ENCODE data around the gene IGSF9. TPM values are rescaled to one million over a fixed set of nuclear protein-coding genes. Genes with fewer than 3 reads are reported as not detected.

Gene IGSF9
- total RNA-seq, 2 experiments from 2014 or later: not detected

DNA sequence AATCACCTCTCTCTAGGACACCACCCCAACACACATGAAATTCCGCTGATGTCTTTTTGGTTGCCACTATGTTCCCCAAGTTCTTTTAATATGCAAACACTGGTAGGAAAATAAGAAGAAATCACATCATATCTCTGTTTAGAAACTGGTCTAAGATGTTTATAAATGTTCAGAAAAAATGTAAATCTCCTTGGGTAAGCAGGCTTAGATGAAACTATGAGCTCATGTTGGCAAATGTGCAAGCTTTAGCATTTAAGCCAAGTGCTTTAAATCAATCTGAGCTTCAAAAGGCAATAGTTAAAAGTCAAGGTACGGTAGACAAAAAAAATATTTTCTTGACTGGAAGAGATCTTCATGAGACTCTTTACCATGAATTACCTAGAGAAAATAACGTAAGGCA is 33.8 kb upstream of the IGSF9 start:
- no peaks in the 10 kb centered on the region for H3K4me1 ChIP-seq (ENCODE audit: insufficient read depth, low read length)
- H3K27ac Mint-ChIP-seq: no peak overlapping the region
- no peaks in the 10 kb centered on the region for H3K36me3 ChIP-seq (ENCODE audit: insufficient read depth, low read length)
- no peak overlapping the region for H3K4me3 ChIP-seq (ENCODE audit: low read length)
- POLR2A ChIA-PET: interaction anchor here (0.6 kb wide), 1 partner anchor 295 kb away, joined by 4 read pairs; no protein-coding TSS in a partner anchor
- no peak overlapping the region for H3K4me3 Mint-ChIP-seq
- H3K27me3 Mint-ChIP-seq: peaks cover 48% of the 10 kb centered on the region
- no peaks in the 10 kb centered on the region for H3K4me1 Mint-ChIP-seq (ENCODE audit: low read depth)
- H3K9me3 ChIP-seq (ENCODE audit: control insufficient read depth in 1 of 2, insufficient read depth in 1 of 2, low read length in 2 of 2): no peaks in the 10 kb centered on the region
- CTCF ChIA-PET: no interaction called here
- H3K27ac ChIP-seq (ENCODE audit: low read depth in 1 of 2, low read length in 2 of 2): no peak overlapping the region
- H3K9me3 Mint-ChIP-seq: no peaks in the 10 kb centered on the region
- H3K36me3 Mint-ChIP-seq (ENCODE audit: low read depth): no peaks in the 10 kb centered on the region
- no peak for TF ChIP-seq CTCF (IDR thresholded peaks at IDR 0.05)
- intact Hi-C loops (cut with DNase I, micrococcal nuclease): no loop called here
- DNase-seq (no peak), ATAC-seq (ENCODE audit: poor library complexity) (no peak)
- H3K27me3 ChIP-seq (ENCODE audit: control insufficient read depth in 1 of 2, insufficient read depth in 2 of 2, low read length in 2 of 2): peaks cover 17 to 28% of the 10 kb centered on the region in 2 experiments

DNA sequence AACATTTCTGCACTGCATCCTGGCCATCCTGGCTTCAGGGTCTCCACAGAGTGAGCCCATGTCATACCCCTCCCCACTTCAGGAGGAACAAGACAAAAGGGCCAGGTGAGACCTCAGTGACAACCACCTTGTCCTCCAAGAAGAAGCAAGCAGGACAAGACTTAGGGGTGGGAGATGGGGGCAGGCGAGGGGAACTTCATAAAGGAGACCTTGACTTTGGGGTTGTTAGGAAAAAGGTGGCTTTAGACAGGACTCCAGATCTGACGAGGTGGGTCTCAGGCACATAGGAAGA is 32.6 kb upstream of the IGSF9 start:
- H3K36me3 ChIP-seq (ENCODE audit: insufficient read depth, low read length): no peaks in the 10 kb centered on the region
- Mint-ChIP-seq H3K4me1 (ENCODE audit: low read depth) (no peaks in the 10 kb centered on the region), H3K9me3 (no peaks in the 10 kb centered on the region), H3K27ac (no peak overlapping the region), H3K27me3 (peaks cover 45% of the 10 kb centered on the region), H3K36me3 (ENCODE audit: low read depth) (no peaks in the 10 kb centered on the region), H3K4me3 (no peak overlapping the region)
- ATAC-seq (ENCODE audit: poor library complexity) (no peak), DNase-seq (no peak)
- H3K27me3 ChIP-seq (ENCODE audit: control insufficient read depth in 1 of 2, insufficient read depth in 2 of 2, low read length in 2 of 2): peaks cover 17 to 33% of the 10 kb centered on the region in 2 experiments
- no peaks in the 10 kb centered on the region for H3K4me1 ChIP-seq (ENCODE audit: insufficient read depth, low read length)
- CTCF ChIA-PET: no interaction called here
- POLR2A ChIA-PET: no interaction called here
- H3K9me3 ChIP-seq (ENCODE audit: control insufficient read depth in 1 of 2, insufficient read depth in 1 of 2, low read length in 2 of 2): no peaks in the 10 kb centered on the region
- no peak for TF ChIP-seq CTCF (IDR thresholded peaks at IDR 0.05)
- intact Hi-C loops (cut with DNase I, micrococcal nuclease): no loop called here
- no peak overlapping the region for H3K27ac ChIP-seq (ENCODE audit: low read depth in 1 of 2, low read length in 2 of 2)
- no peak overlapping the region for H3K4me3 ChIP-seq (ENCODE audit: low read length)

- intact Hi-C loops (cut with DNase I, micrococcal nuclease): no loop called here
- Mint-ChIP-seq H3K9me3 (no peaks in the 10 kb centered on the region), H3K4me3 (no peak overlapping the region), H3K27ac (no peak overlapping the region), H3K4me1 (ENCODE audit: low read depth) (no peaks in the 10 kb centered on the region), H3K27me3 (peaks cover 44% of the 10 kb centered on the region), H3K36me3 (ENCODE audit: low read depth) (no peaks in the 10 kb centered on the region)
- H3K9me3 ChIP-seq (ENCODE audit: control insufficient read depth in 1 of 2, insufficient read depth in 1 of 2, low read length in 2 of 2): no peaks in the 10 kb centered on the region
- no peak for TF ChIP-seq CTCF (IDR thresholded peaks at IDR 0.05)
- ChIA-PET CTCF (no interaction called here), POLR2A (no interaction called here)
- H3K4me1 ChIP-seq (ENCODE audit: insufficient read depth, low read length): no peaks in the 10 kb centered on the region
- H3K27ac ChIP-seq (ENCODE audit: low read depth in 1 of 2, low read length in 2 of 2): no peak overlapping the region
- ATAC-seq (ENCODE audit: poor library complexity) (no peak), DNase-seq (no peak)
- peaks cover 17 to 33% of the 10 kb centered on the region in 2 experiments for H3K27me3 ChIP-seq (ENCODE audit: control insufficient read depth in 1 of 2, insufficient read depth in 2 of 2, low read length in 2 of 2)
- H3K4me3 ChIP-seq (ENCODE audit: low read length): no peak overlapping the region
- H3K36me3 ChIP-seq (ENCODE audit: insufficient read depth, low read length): no peaks in the 10 kb centered on the region
Measured at GRCh38 chr1:159977364-159978106, 32.1 kb upstream of the IGSF9 start.
